GM13977 (cell line): ENCODE data around the gene RAB31.

Source experiments
- DNase-seq: peaks from one replicate; pipeline ENCODE4 v3.0.0; 2012; ENCODE audit warnings: low spot score
- CTCF ChIP-seq: IDR thresholded peaks from 2 replicates; pipeline ENCODE4 v1.5.1; 2012; ENCODE audit warnings: mild to moderate bottlenecking, control low read depth; ENCODE audit not compliant: insufficient read depth; ENCODE audit errors: extremely low read depth, missing control alignments
- in situ Hi-C: fragments of 300-500 bp; cut with MboI; formaldehyde crosslinking; loops from one replicate; pipeline ENCODE4 v1.12.0; 2022; ENCODE audit warnings: low sequenced_read_pairs, low pct_unique_long_range_greater_than_20kb, mixed read lengths, inconsistent platforms; ENCODE audit not compliant: unreplicated experiment

Gene RAB31

GRCh38 chr18:9810299-9810698 lies 102.2 kb downstream of the RAB31 start:
- no peak for DNase-seq
- no peak for TF ChIP-seq CTCF
- in situ Hi-C loops: no loop called here

GRCh38 chr18:9810994-9811705 lies 103.0 kb downstream of the RAB31 start:
- TF ChIP-seq CTCF: no peak
- in situ Hi-C loops: no loop called here
- no peak for DNase-seq

- no peak for TF ChIP-seq CTCF
- DNase-seq: no peak
- in situ Hi-C loops: no loop called here
These were observed 103.9 kb downstream of the RAB31 start for GRCh38 chr18:9811978-9812377.

GRCh38 chr18:9814431-9814830 lies 106.3 kb downstream of the RAB31 start:
- in situ Hi-C loops: no loop called here
- no peak for DNase-seq

GRCh38 chr18:9817286-9817685 lies 109.2 kb downstream of the RAB31 start:
- DNase-seq: no peak
- in situ Hi-C loops: no loop called here
- no peak for TF ChIP-seq CTCF

More at GRCh38 chr18:9814431-9814830, 106.3 kb downstream of the RAB31 start:
- TF ChIP-seq CTCF: no peak

- in situ Hi-C loops: no loop called here
- DNase-seq: no peak
- TF ChIP-seq CTCF: no peak
These were observed 109.8 kb downstream of the RAB31 start for GRCh38 chr18:9817725-9818422.

- no peak for DNase-seq
- no peak for TF ChIP-seq CTCF
- in situ Hi-C loops: no loop called here
These were observed 110.3 kb downstream of the RAB31 start for GRCh38 chr18:9818423-9818734.
